RWPE1 (cell line): ENCODE results near the gene TMEM52B.

ENCODE experiments used
- CTCF ChIA-PET: fragments of 350-600 bp; sonication (Branson Sonifier 250); formaldehyde crosslinking; extraction: SDS; loops from one replicate; lab custom pipeline; 2021; lab: Yijun Ruan, JAX
- POLR2A ChIA-PET: fragments of 400-600 bp; formaldehyde crosslinking; extraction: SDS; loops from one replicate; lab custom pipeline; 2020; ENCODE audit warnings: antibody characterized with exemption; ENCODE audit not compliant: low non-redundant PET; lab: Yijun Ruan, JAX
- DNase-seq: peaks from one replicate; pipeline ENCODE4 v3.0.0; 2012; ENCODE audit warnings: low spot score
- H3K27ac ChIP-seq: fragments of 450-650 bp; 2 replicates; pipeline ENCODE4 v1.5.1; 2017
- TF ChIP-seq, protein P1 (sequence below): fragments of 450-650 bp; conservative IDR thresholded peaks from 2 replicates; pipeline ENCODE4 v1.5.1; 2017; ENCODE audit warnings: low read depth, mild to moderate bottlenecking

TMEM52B gene

DNA sequence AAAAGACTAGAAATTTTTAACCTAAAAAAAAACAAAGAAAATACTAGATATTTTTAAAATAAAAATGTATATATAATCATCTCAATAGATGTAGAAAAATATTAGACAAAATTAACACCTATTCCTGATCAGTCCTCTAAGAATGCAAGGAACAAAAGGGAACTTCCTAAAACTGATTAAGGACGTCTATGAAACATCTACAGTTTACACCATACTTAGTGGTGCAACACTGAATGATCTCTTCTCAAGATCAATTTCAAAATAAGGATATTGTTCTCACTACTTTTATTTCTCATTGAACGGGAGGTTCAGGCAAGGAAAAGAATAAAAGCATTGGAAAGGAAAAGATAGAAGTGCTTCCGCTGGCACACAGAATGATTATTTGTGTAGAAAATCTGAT lies 22.9 kb upstream of the TMEM52B start:
- CTCF ChIA-PET, result no interaction called here
- POLR2A ChIA-PET, result no interaction called here
- no peak for DNase-seq
- no peak overlapping the region for H3K27ac ChIP-seq
- TF ChIP-seq, protein P1, sequence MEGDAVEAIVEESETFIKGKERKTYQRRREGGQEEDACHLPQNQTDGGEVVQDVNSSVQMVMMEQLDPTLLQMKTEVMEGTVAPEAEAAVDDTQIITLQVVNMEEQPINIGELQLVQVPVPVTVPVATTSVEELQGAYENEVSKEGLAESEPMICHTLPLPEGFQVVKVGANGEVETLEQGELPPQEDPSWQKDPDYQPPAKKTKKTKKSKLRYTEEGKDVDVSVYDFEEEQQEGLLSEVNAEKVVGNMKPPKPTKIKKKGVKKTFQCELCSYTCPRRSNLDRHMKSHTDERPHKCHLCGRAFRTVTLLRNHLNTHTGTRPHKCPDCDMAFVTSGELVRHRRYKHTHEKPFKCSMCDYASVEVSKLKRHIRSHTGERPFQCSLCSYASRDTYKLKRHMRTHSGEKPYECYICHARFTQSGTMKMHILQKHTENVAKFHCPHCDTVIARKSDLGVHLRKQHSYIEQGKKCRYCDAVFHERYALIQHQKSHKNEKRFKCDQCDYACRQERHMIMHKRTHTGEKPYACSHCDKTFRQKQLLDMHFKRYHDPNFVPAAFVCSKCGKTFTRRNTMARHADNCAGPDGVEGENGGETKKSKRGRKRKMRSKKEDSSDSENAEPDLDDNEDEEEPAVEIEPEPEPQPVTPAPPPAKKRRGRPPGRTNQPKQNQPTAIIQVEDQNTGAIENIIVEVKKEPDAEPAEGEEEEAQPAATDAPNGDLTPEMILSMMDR, result no peak

DNA sequence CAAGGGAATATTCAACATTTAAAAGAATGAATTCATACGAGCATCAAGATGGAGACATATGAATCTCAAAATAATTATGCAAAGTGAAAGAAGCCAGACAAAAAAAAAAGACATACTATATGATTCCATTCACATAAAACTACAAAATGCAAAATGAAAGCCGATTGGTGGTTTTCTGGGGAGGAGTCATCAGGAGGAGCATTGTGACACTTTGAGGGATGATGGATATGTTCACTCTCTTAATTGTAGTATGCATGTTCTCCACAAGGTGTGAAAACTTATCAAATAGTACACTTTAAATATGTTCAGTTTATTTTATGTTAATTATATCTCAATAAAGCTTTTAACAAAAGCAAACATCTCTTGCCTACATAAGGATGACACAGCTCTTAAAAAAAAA lies 20.4 kb upstream of the TMEM52B start:
- H3K27ac ChIP-seq, result no peak overlapping the region
- CTCF ChIA-PET, result interaction anchor here (0.6 to 0.7 kb wide), 2 partner anchors 15 to 241 kb away, joined by 3 to 4 read pairs; no protein-coding TSS in a partner anchor
- TF ChIP-seq, protein P1, result no peak
- DNase-seq, result no peak
- POLR2A ChIA-PET, result no interaction called here

GRCh38 chr12:10159280-10159679 lies 19.6 kb upstream of the TMEM52B start:
- ChIA-PET CTCF (interaction anchor here (0.6 to 0.8 kb wide), 2 partner anchors 149 to 334 kb away, joined by 3 to 5 read pairs; no protein-coding TSS in a partner anchor), POLR2A (no interaction called here)
- TF ChIP-seq, protein P1, result no peak
- DNase-seq, result no peak
- no peak overlapping the region for H3K27ac ChIP-seq

DNA sequence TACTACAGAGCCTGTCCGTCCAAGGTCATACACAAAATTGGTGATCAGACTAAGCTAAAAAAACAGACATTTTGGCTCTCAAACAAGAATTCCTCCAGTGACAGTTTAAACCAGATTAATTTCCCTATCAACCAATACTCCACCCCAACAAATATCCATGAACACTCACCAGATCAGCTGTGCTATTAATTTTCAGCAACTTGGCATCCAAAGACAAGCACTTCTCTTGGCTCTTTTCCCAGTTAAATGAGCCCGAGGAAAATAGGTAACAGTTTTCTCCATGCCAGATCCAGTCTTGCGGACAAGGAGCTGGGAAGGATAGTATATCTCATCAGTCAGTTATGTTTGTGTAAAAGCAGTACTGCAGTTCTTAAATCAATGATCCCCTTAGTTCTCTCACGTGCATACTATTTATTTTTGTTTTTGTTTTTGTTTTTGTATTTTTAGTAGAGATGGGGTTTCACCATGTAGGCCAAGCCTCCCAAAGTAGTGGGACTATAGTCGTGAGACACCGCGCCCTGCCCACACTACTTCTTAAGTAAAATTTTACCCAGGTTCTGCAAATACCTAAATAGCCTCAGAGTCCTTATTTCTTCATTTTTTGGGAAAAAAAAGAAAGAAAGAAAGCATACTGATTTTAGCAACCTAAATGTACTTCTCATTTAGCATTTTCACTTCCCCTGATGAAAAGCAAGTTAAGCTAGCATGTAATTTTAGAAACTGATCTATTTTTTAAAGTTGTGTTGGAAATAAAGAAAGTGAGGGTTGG lies 18.0 kb upstream of the TMEM52B start:
- TF ChIP-seq, protein P1, result no peak
- ChIA-PET CTCF (interaction anchor here (1.0 kb wide), 1 partner anchor 7 kb away, joined by 5 read pairs; no protein-coding TSS in a partner anchor), POLR2A (interaction anchor here (0.7 kb wide), 1 partner anchor 87 kb away, joined by 3 read pairs; no protein-coding TSS in a partner anchor)
- no peak overlapping the region for H3K27ac ChIP-seq
- no peak for DNase-seq

- POLR2A ChIA-PET, result no interaction called here
- H3K27ac ChIP-seq, result no peak overlapping the region
- TF ChIP-seq, protein P1, result no peak
- DNase-seq, result no peak
- CTCF ChIA-PET, result no interaction called here
Measured at GRCh38 chr12:10163084-10163483, 15.7 kb upstream of the TMEM52B start.

DNA sequence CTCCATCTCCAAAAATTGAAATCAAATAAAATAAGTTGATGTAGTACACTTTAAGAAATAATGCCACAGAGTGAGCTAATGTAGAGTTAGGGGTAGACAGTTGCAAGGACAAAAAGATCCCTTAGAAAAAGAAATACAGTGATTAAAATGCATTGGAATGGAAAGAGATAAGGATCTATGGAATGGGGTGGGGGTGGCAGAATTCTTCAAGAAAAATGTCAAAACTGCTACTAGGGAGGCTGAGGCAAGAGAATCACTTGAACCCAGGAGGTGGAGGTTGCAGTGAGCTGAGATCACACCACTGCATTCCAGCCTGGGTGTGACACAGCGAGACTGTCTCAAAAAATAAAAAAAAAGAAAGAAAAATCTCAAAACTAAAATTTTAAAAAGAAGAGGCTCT lies 13.4 kb upstream of the TMEM52B start:
- DNase-seq, result no peak
- ChIA-PET CTCF (interaction anchor here (0.6 kb wide), 1 partner anchor 24 kb away, joined by 4 read pairs; no protein-coding TSS in a partner anchor), POLR2A (no interaction called here)
- TF ChIP-seq, protein P1, result no peak
- no peak overlapping the region for H3K27ac ChIP-seq
